ENCODE data around the gene CIRBP.
A peak's percentile ranks its signal among the peaks of the same experiment; 100 is the strongest.

Gene CIRBP

GRCh38 chr19:1269065-1269477 is at the start of gene CIRBP:
CIRBP (plus strand) TSS chr19:1269332; CDS start chr19:1270934, 1,602 bp downstream.
- DNase-seq (ENCODE audit: low read depth, low spot score) = peak; percentile 100

- DNase-seq (ENCODE audit: low read depth, low spot score) = no peak
These were observed 49.2 kb upstream of the CIRBP start for GRCh38 chr19:1219786-1220476.

GRCh38 chr19:1220477-1220930 is 48.6 kb upstream of the CIRBP start:
- DNase-seq (ENCODE audit: low read depth, low spot score) = no peak

GRCh38 chr19:1220976-1221903 is 47.9 kb upstream of the CIRBP start:
- DNase-seq (ENCODE audit: low read depth, low spot score) = peak; percentile 74

- DNase-seq (ENCODE audit: low read depth, low spot score) = no peak
These were observed 47.3 kb upstream of the CIRBP start for GRCh38 chr19:1221904-1222255.

GRCh38 chr19:1222394-1222793 is 46.7 kb upstream of the CIRBP start:
- DNase-seq (ENCODE audit: low read depth, low spot score) = no peak

GRCh38 chr19:1223018-1223855 is 45.9 kb upstream of the CIRBP start:
- peak; percentile 67 for DNase-seq (ENCODE audit: low read depth, low spot score)

GRCh38 chr19:1224047-1224825 is 44.9 kb upstream of the CIRBP start:
- no peak for DNase-seq (ENCODE audit: low read depth, low spot score)

- DNase-seq (ENCODE audit: low read depth, low spot score) = no peak
These were observed 44.3 kb upstream of the CIRBP start for GRCh38 chr19:1224847-1225246.

GRCh38 chr19:1225440-1226226 is 43.5 kb upstream of the CIRBP start:
- no peak for DNase-seq (ENCODE audit: low read depth, low spot score)

- DNase-seq (ENCODE audit: low read depth, low spot score) = no peak
These were observed 43.0 kb upstream of the CIRBP start for GRCh38 chr19:1226227-1226518.

- DNase-seq (ENCODE audit: low read depth, low spot score) = no peak
These were observed 42.4 kb upstream of the CIRBP start for GRCh38 chr19:1226522-1227303.

- no peak for DNase-seq (ENCODE audit: low read depth, low spot score)
These were observed 41.7 kb upstream of the CIRBP start for GRCh38 chr19:1227304-1228054.

GRCh38 chr19:1228161-1228957 is 40.8 kb upstream of the CIRBP start:
- no peak for DNase-seq (ENCODE audit: low read depth, low spot score)

GRCh38 chr19:1229056-1229923 is 39.8 kb upstream of the CIRBP start:
- DNase-seq (ENCODE audit: low read depth, low spot score) = no peak

GRCh38 chr19:1229924-1230782 is 39.0 kb upstream of the CIRBP start:
- DNase-seq (ENCODE audit: low read depth, low spot score) = no peak

All from astrocyte of the hippocampus (primary cell).